ENCODE results near the gene HIVEP2.

The HIVEP2 gene

DNA sequence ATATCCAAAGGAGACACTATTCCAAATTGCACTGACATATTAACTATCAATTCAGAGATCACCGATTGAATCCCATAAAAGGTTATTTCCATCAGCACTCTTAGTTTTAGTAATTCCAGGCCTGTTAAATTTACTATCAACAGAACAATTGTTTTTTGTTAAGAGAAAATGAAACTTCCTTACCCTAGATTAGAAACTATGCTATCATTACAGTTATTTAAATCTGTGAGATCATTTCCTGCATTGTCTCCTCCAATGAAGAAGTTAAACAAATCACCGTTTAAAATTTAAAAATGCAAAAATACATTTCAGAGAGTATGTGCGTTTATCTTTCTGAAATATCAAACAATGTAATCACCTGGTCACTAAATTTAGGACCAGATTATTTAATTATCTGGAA, 57.5 kb downstream of the HIVEP2 start:
- DNase-seq: no peak

DNA sequence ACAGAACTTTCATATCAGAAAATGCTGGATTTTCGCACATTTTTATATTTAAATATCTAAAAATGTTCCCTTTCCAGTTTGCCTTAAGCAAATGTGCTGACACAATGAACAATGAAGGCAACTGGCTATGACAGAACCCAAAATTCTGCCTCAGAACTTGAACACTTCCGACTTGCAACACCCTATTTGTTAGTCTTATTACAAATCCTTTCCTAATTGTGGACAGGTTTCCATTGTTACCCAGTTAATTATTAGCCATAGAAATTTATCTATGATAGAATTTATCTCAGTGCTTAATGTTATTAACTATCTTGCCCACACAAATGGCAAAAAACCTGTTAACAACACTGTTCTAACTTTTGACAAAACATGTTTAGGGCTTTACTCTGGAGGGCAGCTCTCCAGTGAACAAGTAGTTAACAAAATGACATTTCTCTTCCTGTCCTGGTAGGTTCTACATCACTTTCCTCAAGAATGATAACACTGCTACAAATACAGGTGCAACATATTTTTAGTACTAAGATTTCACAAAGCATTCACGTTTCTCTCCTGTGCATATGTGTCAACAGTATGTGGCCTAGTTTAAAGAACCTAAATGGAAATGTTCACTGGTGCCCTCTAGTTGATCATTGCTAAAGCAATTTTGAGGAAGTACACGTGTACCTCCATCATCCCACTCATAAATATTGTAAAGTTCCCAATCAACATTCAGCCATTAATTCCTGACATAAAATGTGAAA, 58.4 kb downstream of the HIVEP2 start:
- DNase-seq: no peak

DNA sequence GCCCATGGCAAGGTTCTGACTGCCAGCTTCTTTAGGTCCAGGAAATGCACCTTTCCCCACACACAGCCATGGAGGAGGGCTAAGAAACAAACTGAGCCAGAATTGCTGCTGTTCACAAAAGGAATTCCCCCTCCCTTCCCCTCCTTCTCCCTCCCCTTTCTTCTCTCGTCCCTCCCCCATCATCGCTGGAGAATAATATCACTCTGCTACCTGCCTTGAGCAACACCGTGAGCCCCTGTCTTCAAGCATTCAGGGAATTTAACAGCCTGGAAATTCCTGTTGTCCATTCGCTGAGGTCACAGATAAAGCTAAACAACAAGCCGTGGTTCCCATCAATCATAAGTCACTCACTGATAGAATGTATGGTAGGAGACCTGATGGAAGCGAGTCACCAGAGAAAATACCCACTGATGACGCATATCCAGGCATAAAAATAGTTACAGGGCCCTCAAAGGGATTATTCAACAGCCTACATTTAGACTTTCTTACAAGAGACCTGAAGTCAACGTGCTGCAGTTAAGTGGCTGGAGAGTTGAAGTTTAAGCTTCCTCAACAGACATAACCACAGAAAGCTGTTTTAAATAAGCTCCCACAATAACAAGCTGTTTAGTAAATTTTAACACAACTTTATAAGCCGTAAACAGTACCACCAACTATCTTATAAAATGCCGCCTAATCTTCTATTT, 59.7 kb downstream of the HIVEP2 start:
- DNase-seq: peak; percentile 27

DNA sequence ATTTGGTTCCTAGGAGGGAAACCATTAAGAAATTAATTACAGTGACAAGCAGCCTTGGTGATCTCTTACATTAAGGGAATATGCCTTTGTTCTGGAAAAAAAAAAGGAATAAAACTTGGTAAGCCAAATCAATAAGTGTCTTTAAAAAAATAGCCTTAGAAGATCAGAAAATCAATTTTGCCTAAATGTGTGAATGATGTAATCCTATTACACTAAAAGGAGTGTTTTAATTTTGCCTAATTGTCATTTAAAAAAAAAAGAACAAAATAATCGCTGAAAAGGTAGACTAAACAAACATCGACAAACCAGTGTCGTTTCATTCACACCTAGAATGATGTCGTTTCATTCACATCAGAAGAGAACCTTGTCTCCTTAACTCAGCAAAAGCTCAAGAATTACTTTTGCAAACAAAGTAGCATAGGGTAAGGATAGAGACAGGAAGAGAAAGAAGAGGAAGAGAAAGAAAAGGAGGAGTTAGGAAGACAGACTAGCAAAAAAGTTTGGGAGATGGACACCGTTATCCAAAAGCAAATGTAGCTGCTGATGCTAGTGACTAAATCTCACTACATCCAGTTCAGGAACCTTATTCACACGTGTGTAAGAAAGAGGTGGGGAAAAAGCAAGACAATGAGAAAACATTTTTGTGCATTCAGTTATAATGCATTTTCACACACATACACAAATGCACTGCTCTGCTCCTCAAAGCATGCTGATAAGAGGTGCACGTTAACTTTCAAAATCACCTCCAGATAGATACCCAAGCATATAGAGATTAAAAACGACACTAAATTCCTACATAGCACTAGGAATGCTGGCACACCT, 60.6 kb downstream of the HIVEP2 start:
- DNase-seq: no peak

DNA sequence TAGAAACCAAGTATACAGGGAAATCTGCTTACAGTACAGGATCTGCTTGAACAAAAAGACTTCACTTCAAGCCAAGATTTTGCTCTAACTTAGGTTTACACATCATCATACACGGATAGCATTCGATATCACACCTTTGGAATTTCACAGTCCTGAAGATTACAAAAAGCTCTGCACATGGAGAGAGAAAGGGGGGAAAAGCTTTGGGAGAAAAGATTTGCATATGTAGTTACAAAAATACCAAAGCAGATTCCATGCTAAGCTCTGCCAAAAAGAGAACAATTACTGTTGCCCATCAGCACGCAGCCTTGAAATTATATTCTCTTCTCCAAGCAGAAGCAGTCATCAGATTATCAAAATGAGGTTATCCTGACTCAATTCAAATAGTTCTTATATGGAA, 62.0 kb downstream of the HIVEP2 start:
- DNase-seq: no peak

DNA sequence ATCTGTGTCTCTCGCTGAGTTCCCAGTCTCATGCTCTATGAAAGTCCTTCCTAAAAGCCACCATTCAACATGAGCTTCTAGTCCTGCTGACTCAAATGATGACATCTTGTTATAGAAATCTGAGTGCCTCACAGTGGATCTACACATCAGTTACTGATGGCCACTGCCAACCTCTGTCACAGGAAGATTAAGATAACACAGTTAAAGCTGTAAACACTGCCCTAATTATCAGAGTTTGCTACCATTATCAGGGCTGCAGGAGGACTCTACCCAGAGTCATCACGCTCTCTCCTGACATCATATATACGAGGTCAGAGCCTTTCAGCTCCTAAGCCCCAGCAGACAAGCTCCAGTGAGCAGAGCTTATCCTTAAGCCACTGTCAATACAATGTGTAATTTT, 63.2 kb downstream of the HIVEP2 start:
- DNase-seq: no peak

DNA sequence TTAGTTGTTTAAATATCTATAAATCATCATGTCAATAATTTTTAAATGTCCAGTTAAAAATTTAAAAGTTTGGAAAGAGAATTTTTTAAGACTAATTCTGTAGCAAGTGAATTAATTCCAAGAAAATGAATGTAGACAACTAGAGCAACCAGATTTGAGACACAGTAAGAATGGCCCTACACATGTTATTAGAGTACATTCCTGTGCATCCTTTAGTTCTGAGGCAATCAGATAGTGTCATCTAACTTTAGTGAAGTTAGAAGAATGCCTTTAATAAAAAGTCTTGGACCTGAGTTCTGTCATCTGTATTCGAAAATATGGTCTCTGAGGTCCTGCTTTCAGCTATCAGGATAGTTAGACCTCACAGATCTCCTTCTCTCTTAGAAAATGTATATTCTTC, 63.7 kb downstream of the HIVEP2 start:
- DNase-seq: no peak

DNA sequence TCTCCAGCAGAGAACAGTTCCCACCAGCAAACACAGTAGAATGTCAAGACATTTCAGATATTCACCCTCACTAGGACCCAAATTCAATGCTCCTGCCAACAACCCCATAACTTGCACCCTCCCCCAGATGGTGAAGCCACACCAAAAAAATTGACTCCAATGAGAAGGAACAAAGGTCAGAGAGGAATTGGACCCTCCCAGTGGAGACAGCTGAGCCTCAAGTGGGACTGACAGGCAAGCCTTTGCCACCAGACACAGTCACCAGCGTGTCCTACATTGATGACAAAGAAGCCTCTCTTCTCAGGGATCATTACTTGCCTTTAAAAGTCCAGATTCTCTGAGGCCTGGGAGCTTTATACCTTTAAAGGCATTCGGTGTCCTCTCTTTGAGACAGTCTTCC, 64.8 kb downstream of the HIVEP2 start:
- no peak for DNase-seq

DNA sequence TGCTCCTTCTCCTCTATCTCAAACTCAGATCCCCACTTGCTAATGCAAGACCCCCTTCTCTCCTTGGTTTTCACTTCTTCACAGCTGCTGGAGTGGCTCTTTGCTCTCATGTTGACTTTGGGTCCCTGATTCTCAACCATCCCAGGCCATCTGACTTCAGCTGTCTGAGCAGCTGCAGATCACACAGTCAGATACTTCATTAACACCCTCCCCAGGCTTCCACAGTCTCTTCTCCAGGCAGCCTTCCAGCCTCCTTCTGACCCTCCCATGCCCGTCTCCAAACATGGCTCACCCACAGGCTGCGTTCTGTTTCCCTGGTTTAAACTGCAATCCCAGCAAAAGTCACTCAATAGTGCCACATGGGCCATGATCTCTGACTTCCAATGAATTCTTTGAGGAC, 65.4 kb downstream of the HIVEP2 start:
- DNase-seq: no peak

DNA sequence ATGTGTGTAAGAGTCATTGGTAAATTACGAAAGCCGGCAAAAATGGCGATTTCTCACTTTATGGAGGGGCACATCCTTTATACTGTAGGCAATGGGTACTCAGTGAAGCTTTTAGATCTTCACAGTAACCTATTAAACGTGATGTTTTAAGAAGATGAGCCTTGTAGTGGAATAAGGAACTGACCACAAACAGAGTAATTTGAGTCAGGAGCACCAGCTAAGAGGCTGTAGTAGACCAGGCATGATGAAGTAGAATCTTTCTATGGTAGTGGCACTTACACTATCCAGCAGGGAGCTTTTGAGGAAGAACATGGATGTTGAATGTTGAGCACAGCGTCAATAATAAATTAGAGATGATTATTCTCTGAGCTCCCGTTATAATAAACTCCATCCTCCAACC, 65.9 kb downstream of the HIVEP2 start:
- no peak for DNase-seq

DNA sequence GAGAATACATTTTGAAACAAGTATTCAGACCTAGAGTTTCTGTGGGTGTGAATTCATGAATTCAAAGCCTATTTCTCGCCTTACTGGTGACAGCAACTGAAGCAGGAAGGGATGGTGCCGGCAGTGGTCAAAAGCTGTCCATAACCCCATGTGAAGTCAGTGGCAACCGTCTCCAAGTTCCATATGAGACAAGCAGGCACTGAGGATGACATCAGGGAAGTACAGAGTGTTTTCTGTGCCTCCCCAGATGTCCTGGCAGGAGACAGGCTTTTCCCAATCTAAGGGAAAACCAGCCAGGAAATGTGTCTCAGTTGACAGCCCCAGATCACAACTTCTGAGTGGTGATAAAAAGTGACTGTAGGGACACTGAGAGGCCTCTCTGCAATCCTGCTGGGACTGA, 66.6 kb downstream of the HIVEP2 start:
- no peak for DNase-seq

DNA sequence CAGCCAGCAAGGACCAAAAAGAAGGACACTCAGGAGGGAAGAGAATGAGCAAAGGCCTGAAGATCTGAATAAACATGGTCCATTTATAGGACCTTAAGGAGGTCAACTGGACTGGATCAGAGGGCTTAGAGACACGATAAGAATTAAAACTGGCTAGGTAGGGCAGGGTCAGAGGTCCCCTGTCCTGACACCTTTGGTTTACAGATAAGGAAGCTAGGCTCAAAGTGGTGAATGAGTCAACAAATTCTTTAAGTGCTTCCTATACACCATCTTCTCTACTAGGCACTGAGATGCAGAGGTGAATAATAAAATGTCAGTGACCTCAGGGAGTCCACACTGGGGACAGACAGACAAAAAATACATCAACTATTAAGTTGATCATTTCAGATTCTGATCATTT, 70.3 kb downstream of the HIVEP2 start:
- no peak for DNase-seq

DNA sequence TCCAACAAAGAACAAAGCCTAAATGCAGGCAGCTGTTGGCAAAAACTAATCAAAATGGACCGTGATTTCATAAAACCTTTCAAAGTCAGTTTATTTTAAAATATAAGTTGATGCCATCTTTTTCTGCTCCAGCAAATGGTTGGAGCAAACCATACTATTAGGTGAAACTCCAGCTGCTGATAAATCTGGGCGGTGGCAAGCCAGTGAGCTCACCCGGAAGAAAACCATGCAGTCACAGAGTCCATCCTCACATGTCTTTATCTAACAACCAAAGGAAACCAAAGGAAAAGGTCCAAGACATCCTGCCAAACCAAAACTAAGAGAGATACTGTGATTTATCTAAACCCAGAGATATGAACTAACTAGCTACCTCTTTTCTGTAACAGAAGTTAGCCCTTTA, 72.6 kb downstream of the HIVEP2 start:
- DNase-seq: no peak

DNA sequence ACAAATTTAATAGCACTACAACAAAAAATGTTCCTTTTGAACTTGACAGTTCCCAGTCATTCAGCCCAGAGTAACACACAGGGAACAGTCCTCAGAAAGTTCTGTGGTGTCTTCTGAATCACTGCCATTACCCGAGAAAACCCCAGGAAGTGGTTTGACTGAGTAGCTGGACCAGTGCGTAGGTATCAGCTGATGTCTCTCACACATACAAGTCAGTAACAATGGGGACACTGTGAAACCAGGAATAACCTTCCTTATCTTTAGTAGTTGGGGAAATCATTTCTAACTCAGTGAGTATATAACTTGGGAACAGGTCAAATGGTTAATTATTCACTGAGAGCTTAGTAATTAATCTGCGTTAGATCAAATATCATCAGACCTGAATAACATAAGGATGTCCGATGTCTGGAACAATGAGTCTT, 73.1 kb downstream of the HIVEP2 start:
- peak; percentile 69 for DNase-seq

DNA sequence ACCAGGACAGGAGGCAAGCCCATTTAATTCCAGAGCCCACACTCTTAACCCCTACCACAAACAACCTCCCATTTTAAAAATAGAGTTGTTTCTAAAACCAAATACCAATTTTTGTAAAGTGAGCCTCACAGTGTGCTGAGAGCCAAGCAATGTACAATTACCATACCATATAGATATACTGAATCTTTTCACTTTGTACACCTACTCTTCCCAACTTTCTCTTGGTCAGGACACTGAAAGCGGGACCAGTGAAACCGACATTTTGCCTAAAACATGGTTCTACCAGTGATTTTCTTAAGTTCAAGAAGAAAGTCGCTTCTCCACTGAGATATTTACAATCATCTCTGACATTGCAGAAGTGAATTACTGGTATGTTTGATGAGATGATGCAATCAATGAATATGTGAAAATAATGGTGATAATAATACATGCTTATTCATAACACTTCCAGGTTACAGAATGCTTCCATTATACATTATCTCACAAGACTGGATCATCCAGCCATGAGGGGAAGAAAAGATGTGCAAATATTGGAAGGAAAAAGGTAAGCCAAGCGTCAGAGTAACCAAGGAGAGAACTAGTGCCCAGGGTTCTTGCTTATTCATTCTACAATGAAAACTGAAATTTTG, 74.1 kb downstream of the HIVEP2 start:
- DNase-seq: no peak

DNA sequence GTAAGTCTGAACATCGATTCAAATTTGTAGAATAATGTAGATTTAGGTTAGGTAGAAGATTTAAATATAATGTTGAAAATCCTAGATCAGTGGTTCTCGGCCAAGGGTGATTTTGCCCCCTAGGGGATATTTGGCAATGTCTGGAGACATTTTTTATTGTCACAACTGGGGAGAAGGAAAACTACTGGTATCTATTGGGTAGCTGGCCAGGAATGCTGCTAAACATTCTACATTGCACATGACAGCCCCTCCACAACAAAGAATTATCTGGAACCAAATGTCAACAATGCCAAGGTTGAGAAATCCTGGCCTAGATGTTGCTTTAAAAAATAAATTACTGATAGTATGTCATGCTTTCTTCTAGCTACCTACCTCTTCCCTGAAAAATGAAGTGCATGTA, 76.1 kb downstream of the HIVEP2 start:
- DNase-seq: no peak

DNA sequence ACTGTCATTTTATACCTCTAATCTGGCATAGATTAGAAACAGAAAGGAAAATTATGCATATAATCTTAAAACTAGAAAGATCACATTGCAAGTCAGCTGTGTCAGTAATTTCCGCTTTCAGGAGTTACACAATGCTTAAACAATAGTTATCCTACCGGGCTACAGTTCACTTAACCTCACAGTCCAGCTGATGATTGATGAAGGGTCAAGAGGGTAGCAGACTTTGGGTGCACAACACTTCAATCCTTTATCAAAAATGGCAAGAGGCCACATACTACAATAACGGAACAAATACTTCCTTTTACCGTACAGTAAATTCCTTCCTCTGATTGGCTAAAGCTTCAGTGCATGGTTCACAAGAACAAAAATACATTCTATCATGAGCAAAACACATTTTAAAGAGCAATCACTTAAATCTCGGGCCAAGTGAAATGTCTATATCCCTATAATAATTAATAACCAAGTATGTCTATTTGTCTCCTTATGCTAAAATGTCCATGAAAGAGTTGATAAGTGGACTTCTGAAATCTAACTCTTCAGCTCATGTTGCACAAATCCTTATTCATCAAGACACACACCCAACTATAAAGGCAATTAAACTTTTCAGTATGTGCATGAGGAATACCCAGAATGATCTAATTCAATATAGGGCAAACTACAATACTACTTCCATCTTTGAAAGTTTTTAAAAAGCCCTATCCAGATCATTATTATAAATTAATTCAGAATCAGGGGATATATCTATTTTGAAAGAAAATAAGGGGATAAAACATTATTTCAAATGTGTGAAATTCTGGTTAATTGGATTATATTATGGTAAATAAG, 76.8 kb downstream of the HIVEP2 start:
- no peak for DNase-seq

DNA sequence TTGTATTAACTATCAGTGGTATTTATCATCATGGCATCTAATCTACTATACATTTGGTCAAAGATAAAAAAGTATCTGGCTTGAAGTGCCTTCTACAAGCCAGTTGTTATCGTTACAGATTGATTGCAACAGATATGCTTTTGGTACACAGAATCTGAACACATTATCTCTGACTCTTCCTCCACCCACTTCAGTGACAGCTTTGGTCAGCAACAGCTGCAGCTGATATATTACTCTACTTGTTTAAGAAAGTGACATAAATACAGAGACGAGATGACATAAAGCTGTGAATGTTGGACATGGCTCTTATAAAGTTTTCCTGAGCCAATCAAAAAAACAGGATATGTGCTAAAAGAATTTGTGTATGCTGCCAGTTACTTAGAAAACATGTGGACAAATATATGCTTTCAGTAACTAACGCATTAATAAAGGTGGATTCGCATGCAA, 77.6 kb downstream of the HIVEP2 start:
- DNase-seq: no peak

DNA sequence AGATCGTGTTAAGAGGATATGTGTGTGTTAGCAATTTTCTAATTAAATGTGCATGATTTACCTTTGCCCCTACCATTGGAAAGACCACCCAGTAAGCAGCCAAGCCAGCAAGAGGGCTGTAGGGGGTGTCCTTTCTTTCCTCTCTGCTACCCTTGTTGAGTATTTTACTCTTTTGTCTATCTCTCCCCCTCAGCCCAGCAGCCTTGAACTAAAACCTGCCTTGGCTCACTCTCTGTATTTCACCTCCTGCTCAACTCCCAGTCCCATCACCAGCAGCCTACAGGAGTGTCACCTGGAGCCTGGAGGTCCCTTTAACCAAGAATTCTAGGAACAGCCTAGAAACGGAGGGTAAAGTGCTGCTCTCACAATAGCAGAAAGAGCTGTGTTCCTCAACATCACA, 81.0 kb downstream of the HIVEP2 start:
- DNase-seq: no peak

DNA sequence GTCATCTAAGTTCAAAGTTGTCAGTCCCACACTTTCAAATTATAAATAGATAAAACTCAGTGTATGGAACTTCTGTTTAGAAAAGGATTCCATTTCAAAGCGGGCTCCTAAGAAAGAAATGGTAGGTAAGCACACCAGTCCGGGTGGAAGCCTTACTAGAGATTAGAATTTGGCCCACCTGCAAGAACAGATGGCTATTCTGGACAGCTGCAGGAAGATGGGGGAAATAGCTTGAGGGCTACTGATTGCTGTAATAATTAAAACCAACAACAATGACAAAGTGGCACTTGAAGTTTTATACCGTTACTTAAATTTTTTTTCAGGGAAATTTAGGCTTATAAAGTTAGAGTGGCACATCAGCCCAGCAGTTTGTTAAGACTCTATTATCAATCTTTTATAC, 83.3 kb downstream of the HIVEP2 start:
- no peak for DNase-seq

DNA sequence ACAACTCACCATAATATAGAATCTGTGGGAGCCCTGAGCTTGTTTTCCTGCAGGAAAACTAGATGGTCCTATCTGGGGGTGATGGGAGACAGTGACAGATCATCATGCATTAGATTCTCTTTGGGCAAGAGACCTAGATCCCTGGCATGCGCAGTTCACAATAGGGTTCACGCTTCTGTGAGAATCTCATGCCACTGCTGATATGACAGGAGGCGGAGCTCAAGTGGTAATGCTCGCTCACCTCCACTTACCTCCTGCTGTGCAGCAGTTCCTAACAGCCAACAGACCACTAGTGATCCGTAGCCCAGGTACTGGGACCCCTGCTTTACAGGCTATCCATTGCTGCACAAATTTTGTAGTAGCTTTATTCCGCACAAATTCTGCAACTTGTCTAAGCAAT, 84.5 kb downstream of the HIVEP2 start:
- DNase-seq: no peak

DNA sequence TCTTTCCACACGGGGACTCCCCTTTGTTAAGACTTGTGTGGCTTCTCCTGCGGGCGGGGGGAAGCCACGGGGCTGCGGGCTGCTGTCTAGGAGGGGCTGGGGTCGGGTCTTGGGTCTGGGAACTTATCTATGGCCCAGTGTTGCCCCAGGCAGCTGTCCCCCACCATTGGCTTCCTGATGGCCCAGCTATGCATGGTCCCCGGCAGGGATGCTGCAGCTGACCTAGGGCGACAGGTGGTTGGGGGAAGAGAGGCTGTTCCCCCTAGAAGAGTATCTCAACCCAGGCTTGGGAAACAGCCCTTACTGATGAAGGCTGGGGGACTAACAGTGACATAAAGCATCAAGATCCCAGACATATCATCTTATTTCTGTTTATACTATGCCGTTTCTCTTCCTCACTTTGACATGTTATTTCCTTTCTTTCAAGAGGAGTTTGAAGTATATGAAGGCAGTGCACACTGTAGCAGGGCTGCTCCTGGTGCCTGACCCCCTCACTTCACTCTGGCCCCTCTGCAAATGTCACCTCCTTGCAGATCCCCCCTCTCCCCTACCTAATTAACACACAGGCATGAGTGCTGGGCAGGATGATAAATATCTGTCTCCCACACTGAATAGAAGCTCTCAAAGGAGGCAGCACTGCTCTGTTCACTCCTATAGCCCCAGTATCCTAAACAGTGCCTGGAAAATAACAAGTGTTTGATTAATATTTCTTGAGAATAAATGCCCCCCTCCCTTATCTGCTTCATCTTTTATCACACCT, 87.0 kb downstream of the HIVEP2 start:
- DNase-seq: no peak

Data from stimulated activated CD4-positive, alpha-beta T cell treated with anti-CD3 and anti-CD28 coated beads, Interleukin-1b, Interleukin-23, amount 100 ng/mL, for 48 hours (primary cell).